Tibial nerve (tissue), 4 donors: Measurements from ENCODE around the gene TAF11L14. TPM values are rescaled to one million over a fixed set of nuclear protein-coding genes. Genes with fewer than 3 reads are reported as not detected.
"Not testable (repeated sequence)": the region's sequence is repeated elsewhere in the genome, so short reads cannot be mapped to it uniquely, and the experiment has no call there.

ENCODE experiments used
- DNase-seq, 2 donors: peaks; one replicate each; pipeline ENCODE4 v3.0.0-alpha.2; 2019; ENCODE audit warnings: low spot score in 2 of 2
- H3K27ac ChIP-seq, 4 donors: fragments of 200-600 bp; sonication (generic) in 3 of 4; one replicate each; pipeline ENCODE4 v1.5.1; 2017 to 2019; ENCODE audit warnings: mild to moderate bottlenecking in 1 of 4
- H3K27me3 ChIP-seq, 2 donors: fragments of 200-600 bp; sonication (generic) in 1 of 2; one replicate each; pipeline versions ENCODE4 v1.5.1 to v1.6.0; 2017 to 2019
- H3K36me3 ChIP-seq, 3 donors: fragments of 200-600 bp; sonication (generic); one replicate each; pipeline ENCODE4 v1.5.1; 2018 to 2019
- H3K4me1 ChIP-seq, 4 donors: fragments of 200-600 bp; sonication (generic) in 3 of 4; one replicate each; pipeline ENCODE4 v1.5.1; 2017 to 2019
- H3K4me3 ChIP-seq, 4 donors: fragments of 200-600 bp; sonication (generic) in 3 of 4; one replicate each; pipeline ENCODE4 v1.5.1; 2017 to 2019; ENCODE audit warnings: mild to moderate bottlenecking in 1 of 4, moderate library complexity in 1 of 4
- H3K9me3 ChIP-seq, 4 donors: fragments of 200-600 bp; sonication (generic) in 3 of 4; one replicate each; pipeline ENCODE4 v1.5.1; 2017 to 2019
- CTCF ChIP-seq, 5 experiments: fragments of 200-600 bp in 3 of 5; fragments of 450-650 bp in 2 of 5; sonication (generic) in 3 of 5; IDR thresholded peaks; one replicate each; pipeline ENCODE4 v1.5.1; 2016 to 2019; ENCODE audit warnings: antibody characterized with exemption in 5 of 5, mild to moderate bottlenecking in 3 of 5, moderate library complexity in 2 of 5
- EP300 ChIP-seq, 2 donors: sonication (generic); formaldehyde crosslinking; IDR thresholded peaks; one replicate each; pipeline ENCODE4 v1.6.1; 2017; ENCODE audit warnings: antibody characterized with exemption in 2 of 2, mild to moderate bottlenecking in 1 of 2
- POLR2A ChIP-seq, 2 donors: fragments of 450-650 bp; IDR thresholded peaks; one replicate each; pipeline ENCODE4 v1.6.1; 2017; ENCODE audit warnings: antibody characterized with exemption in 2 of 2, mild to moderate bottlenecking in 2 of 2, moderate library complexity in 2 of 2
- WGBS, 2 donors: methylation state at CpG; one replicate each; pipeline ENCODE4 v1.1.5; 2018; 5-methylcytosine and 5-hydroxymethylcytosine counted together
- total RNA-seq, 4 donors: library from RNA; depleted of rRNA; stranded (reverse); fragments of >200 nt; gene quantifications; one replicate each; pipeline ENCODE4 v1.1.0, GENCODE V29; 2016

TAF11L14 gene
- total RNA-seq: not detected

DNA sequence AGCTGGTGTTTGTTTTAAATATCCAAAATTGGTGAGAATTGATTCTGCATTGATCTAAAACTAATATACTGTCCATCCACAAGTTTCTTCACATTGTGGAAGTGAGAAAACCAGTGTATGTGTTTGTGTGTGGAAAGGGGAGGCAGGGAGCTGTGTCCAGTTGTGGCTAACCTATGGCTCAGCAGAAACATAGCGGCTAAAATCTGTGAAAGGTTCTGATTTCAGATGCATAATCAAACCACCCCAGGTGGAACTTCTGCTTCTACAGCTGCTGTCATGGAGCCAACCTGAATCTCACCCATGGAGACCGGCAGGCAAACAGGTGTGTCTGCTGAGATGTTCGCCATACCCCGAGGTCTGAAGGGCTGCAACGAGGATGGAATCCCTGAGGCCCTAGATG lies at the start of gene TAF11L14:
Gene TAF11L14, plus strand, starts transcription at position 301 of the 400 bp plus-strand sequence.
- TF ChIP-seq POLR2A (IDR thresholded peaks at IDR 0.05): no peak
- no peak for TF ChIP-seq CTCF (IDR thresholded peaks at IDR 0.05)
- no peak for TF ChIP-seq EP300 (IDR thresholded peaks at IDR 0.05)
- Histone ChIP-seq H3K27me3 (no peaks in the 10 kb centered on the region), H3K27ac (no peak within 1 kb of the TSS), H3K4me3 (no peak within 1 kb of the TSS), H3K9me3 (no peaks in the 10 kb centered on the region), H3K36me3 (no peaks in the 10 kb centered on the region), H3K4me1 (no peaks in the 10 kb centered on the region)
- no peak for DNase-seq
- 93 to 97% methylated on average over 5 of the region's 5 CpGs for WGBS, 2 donors

DNA sequence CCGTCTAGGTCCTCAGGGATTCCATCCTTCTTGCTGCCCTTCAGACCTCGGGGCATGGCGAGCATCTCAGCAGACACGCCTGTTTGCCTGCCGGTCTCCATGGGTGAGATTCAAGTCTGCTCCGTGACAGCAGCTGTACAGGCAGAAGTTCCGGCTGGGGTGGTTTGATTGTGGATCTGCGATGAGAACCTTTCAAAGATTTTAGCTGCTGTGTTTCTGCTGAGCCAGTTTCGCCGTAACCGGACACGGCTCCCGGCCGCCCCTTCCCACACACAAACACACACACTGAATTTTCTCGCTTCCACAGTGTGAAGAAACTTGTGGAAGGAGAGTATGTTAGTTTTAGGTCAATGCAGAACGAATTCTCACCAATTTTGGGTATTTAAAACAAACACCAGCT lies 48.6 kb upstream of the TAF11L14 start, which contains the start of gene TAF11L7:
Gene TAF11L7, minus strand, starts transcription at position 101 of the 400 bp plus-strand sequence.
- H3K36me3 ChIP-seq, H3K27ac ChIP-seq, H3K9me3 ChIP-seq, DNase-seq, H3K4me3 ChIP-seq, H3K4me1 ChIP-seq, H3K27me3 ChIP-seq: not testable (repeated sequence)
- WGBS, 2 donors: no CpG with 5 or more reads among the region's 16 CpGs

DNA sequence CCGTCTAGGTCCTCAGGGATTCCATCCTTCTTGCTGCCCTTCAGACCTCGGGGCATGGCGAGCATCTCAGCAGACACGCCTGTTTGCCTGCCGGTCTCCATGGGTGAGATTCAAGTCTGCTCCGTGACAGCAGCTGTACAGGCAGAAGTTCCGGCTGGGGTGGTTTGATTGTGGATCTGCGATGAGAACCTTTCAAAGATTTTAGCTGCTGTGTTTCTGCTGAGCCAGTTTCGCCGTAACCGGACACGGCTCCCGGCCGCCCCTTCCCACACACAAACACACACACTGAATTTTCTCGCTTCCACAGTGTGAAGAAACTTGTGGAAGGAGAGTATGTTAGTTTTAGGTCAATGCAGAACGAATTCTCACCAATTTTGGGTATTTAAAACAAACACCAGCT lies 43.4 kb upstream of the TAF11L14 start, which contains the start of gene TAF11L8:
Gene TAF11L8, minus strand, starts transcription at position 101 of the 400 bp plus-strand sequence.
- H3K27ac ChIP-seq, H3K36me3 ChIP-seq, H3K27me3 ChIP-seq, H3K9me3 ChIP-seq, DNase-seq, H3K4me3 ChIP-seq, H3K4me1 ChIP-seq: not testable (repeated sequence)
- no CpG with 5 or more reads among the region's 16 CpGs for WGBS, 2 donors

DNA sequence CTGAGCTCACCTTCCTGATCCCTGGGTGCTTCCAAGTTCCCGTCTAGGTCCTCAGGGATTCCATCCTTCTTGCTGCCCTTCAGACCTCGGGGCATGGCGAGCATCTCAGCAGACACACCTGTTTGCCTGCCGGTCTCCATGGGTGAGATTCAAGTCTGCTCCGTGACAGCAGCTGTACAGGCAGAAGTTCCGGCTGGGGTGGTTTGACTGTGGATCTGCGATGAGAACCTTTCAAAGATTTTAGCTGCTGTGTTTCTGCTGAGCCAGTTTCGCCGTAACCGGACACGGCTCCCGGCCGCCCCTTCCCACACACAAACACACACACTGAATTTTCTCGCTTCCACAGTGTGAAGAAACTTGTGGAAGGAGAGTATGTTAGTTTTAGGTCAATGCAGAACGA lies 40.0 kb upstream of the TAF11L14 start, which contains the start of gene TAF11L9:
Gene TAF11L9, minus strand, starts transcription at position 140 of the 400 bp plus-strand sequence.
- H3K9me3 ChIP-seq, H3K27me3 ChIP-seq, H3K36me3 ChIP-seq, H3K4me1 ChIP-seq, H3K27ac ChIP-seq, DNase-seq, H3K4me3 ChIP-seq: not testable (repeated sequence)
- 91 to 96% methylated on average over 13 of the region's 15 CpGs for WGBS, 2 donors

GRCh38 chr5:17597728-17598127 lies 36.5 kb upstream of the TAF11L14 start, which contains the start of gene TAF11L10:
TAF11L10 (minus strand) TSS chr5:17597828.
- not testable (repeated sequence) for H3K27me3 ChIP-seq, H3K9me3 ChIP-seq, DNase-seq, H3K4me1 ChIP-seq, H3K4me3 ChIP-seq, H3K27ac ChIP-seq, H3K36me3 ChIP-seq
- no CpG with 5 or more reads among the region's 15 CpGs for WGBS, 2 donors

GRCh38 chr5:17603880-17604279 lies 30.4 kb upstream of the TAF11L14 start, which contains the start of gene TAF11L11:
TAF11L11 (plus strand) TSS chr5:17604183.
- not testable (repeated sequence) for H3K36me3 ChIP-seq, H3K4me1 ChIP-seq, H3K9me3 ChIP-seq, H3K4me3 ChIP-seq, DNase-seq, H3K27ac ChIP-seq, H3K27me3 ChIP-seq
- WGBS, 2 donors: 57 to 60% methylated on average over 6 of the region's 6 CpGs

- H3K27me3 ChIP-seq: no peaks in the 10 kb centered on the region
- H3K36me3 ChIP-seq: no peaks in the 10 kb centered on the region
- H3K4me3 ChIP-seq: no peak overlapping the region
- DNase-seq: no peak
- TF ChIP-seq POLR2A (IDR thresholded peaks at IDR 0.05) (no peak), EP300 (IDR thresholded peaks at IDR 0.05) (no peak), CTCF (IDR thresholded peaks at IDR 0.05) (no peak)
- H3K27ac ChIP-seq: no peak overlapping the region
- no peaks in the 10 kb centered on the region for H3K4me1 ChIP-seq
- peaks cover 0 to 3% (median 0%) of the 10 kb centered on the region in 4 donors for H3K9me3 ChIP-seq
- 92 to 93% methylated on average over 14 of the region's 14 CpGs for WGBS, 2 donors
Measured at GRCh38 chr5:17604951-17605350, 29.3 kb upstream of the TAF11L14 start.

- H3K27me3 ChIP-seq, H3K36me3 ChIP-seq, DNase-seq, H3K4me1 ChIP-seq, H3K4me3 ChIP-seq, H3K9me3 ChIP-seq, H3K27ac ChIP-seq: not testable (repeated sequence)
- 85 to 97% methylated on average over 4 of the region's 4 CpGs for WGBS, 2 donors
Measured at GRCh38 chr5:17607461-17607860, 26.8 kb upstream of the TAF11L14 start.

DNA sequence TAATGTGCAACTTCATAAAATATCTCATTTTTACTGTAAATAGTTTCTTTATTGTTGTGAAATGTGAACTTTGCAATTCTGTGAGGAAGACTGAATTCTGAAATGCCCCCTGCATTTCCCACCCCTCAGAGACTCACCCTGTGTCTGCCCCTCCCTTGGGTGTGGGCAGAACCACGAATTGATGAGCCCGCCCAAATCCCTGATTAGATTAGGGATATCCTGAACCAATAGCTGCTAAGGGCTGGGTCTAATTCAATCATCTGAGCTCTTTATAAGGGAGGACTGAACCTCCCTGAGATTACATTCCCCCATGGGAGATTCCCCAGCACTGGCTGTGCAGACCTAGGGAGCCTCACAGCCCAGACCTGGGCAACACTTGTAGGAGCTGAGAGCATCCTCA lies 24.2 kb upstream of the TAF11L14 start, which contains the start of gene TAF11L12:
Gene TAF11L12, plus strand, starts transcription at position 301 of the 400 bp plus-strand sequence.
- H3K27me3 ChIP-seq, H3K9me3 ChIP-seq, DNase-seq, H3K36me3 ChIP-seq, H3K4me3 ChIP-seq, H3K27ac ChIP-seq, H3K4me1 ChIP-seq: not testable (repeated sequence)
- 47 to 77% methylated on average over 2 of the region's 2 CpGs for WGBS, 2 donors
